KBM-7 (cell line): ENCODE measurements around the gene ANKRD33B.
A peak's percentile ranks its signal among the peaks of the same experiment; 100 is the strongest.

Experiments
- DNase-seq: peaks from one replicate; pipeline ENCODE4 v3.0.0-alpha.2; 2015
- in situ Hi-C: fragments of 300-500 bp; cut with MboI; formaldehyde crosslinking; loops from 2 replicates; pipeline ENCODE4 v1.14.3; 2020; ENCODE audit warnings: low sequenced_read_pairs, low pct_unique_long_range_greater_than_20kb, mixed read lengths

The ANKRD33B gene

GRCh38 chr5:10588109-10588775 lies 24.4 kb downstream of the ANKRD33B start:
- in situ Hi-C loops, result no loop called here
- DNase-seq, result no peak

GRCh38 chr5:10588779-10589447 lies 25.0 kb downstream of the ANKRD33B start:
- DNase-seq, result peak; percentile 93
- in situ Hi-C loops, result no loop called here

GRCh38 chr5:10590226-10590999 lies 26.5 kb downstream of the ANKRD33B start:
- DNase-seq, result no peak
- in situ Hi-C loops, result no loop called here

DNA sequence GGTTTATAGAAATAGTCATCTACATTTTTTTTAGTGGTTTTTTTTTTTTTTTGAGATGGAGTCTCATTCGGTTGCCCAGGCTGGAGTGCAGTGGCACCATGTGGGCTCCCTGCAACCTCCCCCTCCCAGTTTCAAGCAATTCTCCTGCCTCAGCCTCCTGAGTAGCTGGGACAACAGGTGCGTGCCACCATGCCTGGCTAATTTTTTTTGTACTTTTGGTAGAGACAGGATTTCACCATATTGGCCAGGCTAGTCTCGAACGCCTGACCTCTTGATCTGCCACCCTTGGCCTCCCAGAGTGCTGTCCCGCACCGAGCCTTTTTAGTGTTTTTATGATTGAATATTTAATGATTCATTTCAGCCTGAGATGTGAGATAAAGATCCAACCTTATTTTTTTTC lies 27.3 kb downstream of the ANKRD33B start:
- no peak for DNase-seq

GRCh38 chr5:10591966-10592365 lies 28.1 kb downstream of the ANKRD33B start:
- DNase-seq, result no peak
- in situ Hi-C loops, result no loop called here

More for the DNA sequence above, 27.3 kb downstream of the ANKRD33B start:
- in situ Hi-C loops, result no loop called here

GRCh38 chr5:10592601-10593000 lies 28.7 kb downstream of the ANKRD33B start:
- in situ Hi-C loops, result no loop called here
- no peak for DNase-seq

DNA sequence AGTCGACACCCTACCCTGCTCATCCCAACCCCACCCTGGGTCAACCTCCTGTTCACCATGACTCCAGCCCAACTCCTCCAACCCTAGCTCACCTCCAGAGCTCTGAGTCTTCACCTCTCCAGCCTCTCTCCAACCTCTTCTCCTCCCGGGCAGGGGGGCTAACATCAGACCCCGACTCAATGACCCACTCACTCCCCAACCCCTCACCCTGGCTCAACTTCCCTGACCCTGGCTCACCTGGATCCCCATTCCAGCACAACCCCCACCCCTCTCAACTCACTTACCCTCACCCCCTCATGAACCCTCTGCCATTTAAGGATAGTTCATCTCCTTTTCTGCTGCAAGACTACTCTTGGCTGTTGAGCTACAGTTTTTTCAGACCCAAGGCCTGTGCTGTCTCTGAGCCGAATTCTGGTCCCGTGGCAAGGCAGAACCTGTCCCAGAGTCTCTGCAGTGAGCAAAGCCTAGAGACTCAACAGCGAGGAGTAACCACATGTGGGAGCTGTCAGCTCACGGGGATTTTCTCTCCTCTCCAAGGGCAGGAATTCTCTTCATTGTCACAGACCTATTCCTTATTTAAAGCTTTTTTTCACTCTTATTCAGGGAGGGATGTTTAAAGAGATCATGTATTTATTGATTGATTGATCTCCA lies 29.8 kb downstream of the ANKRD33B start:
- in situ Hi-C loops, result no loop called here
- no peak for DNase-seq

GRCh38 chr5:10594591-10595210 lies 30.8 kb downstream of the ANKRD33B start:
- in situ Hi-C loops, result no loop called here
- no peak for DNase-seq

DNA sequence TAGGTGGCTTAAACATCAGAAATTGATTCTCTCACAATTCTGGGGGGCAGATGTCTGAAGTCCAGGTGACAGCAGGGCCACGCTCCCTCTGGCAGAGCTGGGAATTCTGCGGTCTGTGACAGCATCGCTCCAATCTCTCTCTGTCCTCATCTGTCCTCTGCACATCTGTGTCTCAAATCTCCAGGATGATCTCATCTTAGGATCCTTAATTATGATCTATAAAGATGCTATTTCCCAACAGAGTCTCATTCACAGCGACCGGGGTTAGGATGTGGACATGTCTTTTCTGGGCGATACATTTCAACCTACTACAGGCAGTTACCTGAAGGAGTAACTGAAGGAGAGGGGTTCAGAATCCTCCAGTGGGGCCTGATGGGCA lies 31.4 kb downstream of the ANKRD33B start:
- no peak for DNase-seq
- in situ Hi-C loops, result no loop called here

- DNase-seq, result peak; percentile 53
- in situ Hi-C loops, result no loop called here
Measured at GRCh38 chr5:10595672-10596309, 31.9 kb downstream of the ANKRD33B start.

DNA sequence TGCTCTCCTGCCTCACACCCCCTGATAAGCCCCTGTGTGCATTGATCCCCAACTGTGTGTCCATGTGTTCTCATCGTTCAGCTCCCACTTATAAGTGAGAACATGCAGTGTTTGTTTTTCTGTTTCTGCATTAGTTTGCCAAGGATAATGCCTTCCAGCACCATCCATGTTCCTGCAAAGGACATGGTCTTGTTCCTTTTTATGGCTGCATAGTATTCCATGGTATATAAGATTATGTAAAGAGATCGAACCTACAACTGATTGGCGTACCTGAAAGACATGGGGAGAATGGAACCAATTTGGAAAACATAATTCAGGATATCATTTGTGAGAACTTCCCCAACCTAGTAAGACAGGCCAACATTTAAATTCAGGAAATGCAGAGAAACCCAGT lies 32.4 kb downstream of the ANKRD33B start:
- no peak for DNase-seq
- in situ Hi-C loops, result no loop called here

GRCh38 chr5:10596886-10597451 lies 33.1 kb downstream of the ANKRD33B start:
- DNase-seq, result no peak
- in situ Hi-C loops, result no loop called here

- DNase-seq, result no peak
- in situ Hi-C loops, result no loop called here
Measured at GRCh38 chr5:10599113-10599512, 35.2 kb downstream of the ANKRD33B start.

DNA sequence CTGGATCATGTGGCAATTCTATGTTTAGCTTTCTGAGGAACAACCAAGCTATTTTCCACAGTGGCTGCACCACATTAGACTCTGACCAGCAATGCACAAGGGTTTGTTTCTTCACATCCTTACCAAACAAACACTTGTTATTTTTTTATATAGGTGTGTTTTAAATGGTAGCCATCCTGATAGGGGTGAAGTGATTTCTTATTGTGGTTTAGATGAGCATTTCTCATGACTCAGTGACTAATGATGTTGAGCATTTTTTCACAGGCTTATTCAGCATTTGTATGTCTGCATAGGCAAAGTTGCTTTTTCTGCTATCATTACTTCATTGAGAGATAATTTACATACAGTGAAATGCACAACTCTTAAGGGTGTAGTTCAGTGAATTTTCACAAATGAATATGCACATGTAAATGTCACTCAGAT lies 36.0 kb downstream of the ANKRD33B start:
- in situ Hi-C loops, result no loop called here
- DNase-seq, result no peak

DNA sequence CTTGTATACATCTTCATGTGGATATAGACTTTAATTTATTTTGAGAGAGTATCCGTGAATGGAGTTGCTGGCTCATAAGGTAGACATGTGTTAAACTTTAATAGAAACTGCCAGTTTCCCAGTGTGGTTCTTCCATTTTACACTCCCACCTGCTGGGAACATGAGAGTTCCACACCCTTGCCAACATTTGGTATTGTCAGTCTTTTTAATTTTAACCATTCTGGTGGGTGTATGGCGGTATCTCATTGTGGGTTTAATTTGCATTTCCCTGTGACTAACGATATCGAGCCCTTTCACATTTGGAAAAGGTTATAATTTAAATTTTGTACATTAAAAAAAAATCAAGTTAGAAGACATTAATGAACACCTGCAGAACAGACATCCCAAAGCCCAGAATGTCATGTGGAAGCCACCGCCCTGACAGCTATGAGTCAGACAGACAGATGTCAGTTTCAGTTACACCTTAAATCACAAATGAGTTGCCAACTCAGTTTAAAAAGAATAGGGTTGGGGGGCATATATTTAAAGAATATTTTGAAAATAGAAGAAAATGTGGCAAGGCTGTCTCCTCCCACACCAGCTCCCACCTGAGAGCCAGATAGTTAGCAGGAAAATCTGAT lies 36.9 kb downstream of the ANKRD33B start:
- DNase-seq, result no peak
- in situ Hi-C loops, result no loop called here

DNA sequence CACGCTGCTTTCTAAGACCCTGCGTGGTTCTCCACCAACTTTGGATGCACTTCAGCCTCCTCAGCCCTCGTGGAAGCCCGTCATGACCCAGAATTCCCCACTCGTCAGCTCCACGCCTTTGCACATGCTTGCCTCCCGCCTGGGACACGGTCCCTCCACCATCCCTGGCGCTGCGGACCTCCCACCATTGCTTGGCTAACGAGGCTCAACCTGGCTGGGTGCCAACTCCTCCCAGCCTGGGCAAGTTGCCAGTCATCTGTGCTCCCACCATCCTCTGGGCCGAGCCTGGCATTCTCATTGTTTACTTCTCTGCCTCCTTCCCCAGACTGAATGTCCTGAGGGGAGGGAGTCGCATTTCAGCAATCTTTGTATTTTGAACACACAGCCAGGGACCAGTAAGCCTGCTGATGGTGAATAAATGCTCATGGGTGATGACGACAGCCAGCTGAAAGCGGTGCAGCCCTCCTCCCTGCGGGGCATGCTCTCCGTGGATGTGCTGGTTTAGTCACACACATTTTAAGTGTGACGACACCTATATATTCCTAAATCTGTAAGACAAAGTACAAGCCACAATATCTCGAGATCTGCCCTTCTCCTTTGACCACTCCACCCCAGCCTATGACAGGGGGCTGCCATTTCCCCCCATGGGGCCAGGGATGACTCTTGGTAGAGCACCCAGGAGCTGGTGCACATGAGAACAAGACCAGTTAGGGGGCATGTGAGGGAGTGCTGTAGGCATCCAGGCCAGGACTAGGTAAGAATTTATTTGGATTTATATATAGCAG lies 37.6 kb downstream of the ANKRD33B start:
- in situ Hi-C loops, result no loop called here

GRCh38 chr5:10602031-10602806 lies 38.3 kb downstream of the ANKRD33B start:
- no peak for DNase-seq
- in situ Hi-C loops, result no loop called here

More for the DNA sequence above, 37.6 kb downstream of the ANKRD33B start:
- DNase-seq, result peak; percentile 20
